Uterus (tissue), 2 donors: ENCODE results near the gene PNPLA6.

ENCODE experiments used
- POLR2A ChIP-seq, 2 donors: fragments of 450-650 bp; IDR thresholded peaks; one replicate each; pipeline ENCODE4 v1.6.1; 2016; ENCODE audit warnings: antibody characterized with exemption in 2 of 2, mild to moderate bottlenecking in 1 of 2, moderate library complexity in 1 of 2
- TF ChIP-seq, protein P1 (sequence below), 4 experiments: fragments of 200-600 bp in 2 of 4; fragments of 450-650 bp in 2 of 4; sonication (generic) in 2 of 4; IDR thresholded peaks; one replicate each; pipeline ENCODE4 v1.5.1; 2016 to 2019; ENCODE audit warnings: antibody characterized with exemption in 4 of 4, mild to moderate bottlenecking in 2 of 4, moderate library complexity in 1 of 4

DNA sequence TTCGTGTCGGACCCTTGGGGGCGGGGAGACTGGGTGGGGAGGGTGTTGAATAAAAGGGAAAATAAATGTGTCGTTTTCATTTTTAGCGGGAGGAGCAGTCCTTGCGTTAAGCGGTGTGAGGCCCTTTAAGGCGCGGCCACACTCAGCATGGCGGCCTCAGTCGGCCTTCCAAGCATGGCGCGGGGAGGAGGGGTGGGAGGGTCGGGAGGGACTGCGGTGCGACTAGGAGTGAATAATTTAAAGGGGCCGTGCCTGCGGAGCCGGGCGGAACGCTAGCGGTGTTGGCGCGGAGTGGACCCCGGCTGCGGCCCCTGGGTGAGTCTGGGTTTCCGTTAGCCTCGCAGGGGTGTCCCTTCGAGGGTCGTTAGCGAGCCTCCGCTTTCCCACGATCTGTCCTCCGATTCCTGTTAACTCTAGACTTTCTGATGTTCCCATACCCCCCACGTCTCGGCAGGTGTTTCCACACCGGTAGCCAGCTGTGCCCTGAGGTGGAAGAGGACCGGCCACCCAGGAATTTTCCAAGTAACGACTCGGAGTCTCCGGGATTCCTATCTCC is 1.5 kb upstream of the PNPLA6 start:
- TF ChIP-seq, protein P1, sequence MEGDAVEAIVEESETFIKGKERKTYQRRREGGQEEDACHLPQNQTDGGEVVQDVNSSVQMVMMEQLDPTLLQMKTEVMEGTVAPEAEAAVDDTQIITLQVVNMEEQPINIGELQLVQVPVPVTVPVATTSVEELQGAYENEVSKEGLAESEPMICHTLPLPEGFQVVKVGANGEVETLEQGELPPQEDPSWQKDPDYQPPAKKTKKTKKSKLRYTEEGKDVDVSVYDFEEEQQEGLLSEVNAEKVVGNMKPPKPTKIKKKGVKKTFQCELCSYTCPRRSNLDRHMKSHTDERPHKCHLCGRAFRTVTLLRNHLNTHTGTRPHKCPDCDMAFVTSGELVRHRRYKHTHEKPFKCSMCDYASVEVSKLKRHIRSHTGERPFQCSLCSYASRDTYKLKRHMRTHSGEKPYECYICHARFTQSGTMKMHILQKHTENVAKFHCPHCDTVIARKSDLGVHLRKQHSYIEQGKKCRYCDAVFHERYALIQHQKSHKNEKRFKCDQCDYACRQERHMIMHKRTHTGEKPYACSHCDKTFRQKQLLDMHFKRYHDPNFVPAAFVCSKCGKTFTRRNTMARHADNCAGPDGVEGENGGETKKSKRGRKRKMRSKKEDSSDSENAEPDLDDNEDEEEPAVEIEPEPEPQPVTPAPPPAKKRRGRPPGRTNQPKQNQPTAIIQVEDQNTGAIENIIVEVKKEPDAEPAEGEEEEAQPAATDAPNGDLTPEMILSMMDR (IDR thresholded peaks at IDR 0.05), result no peak
- TF ChIP-seq POLR2A (IDR thresholded peaks at IDR 0.05), result peak; percentile 50 to 61
